H7 (cell line): ENCODE results near the gene KCNQ1. TPM values are rescaled to one million over a fixed set of nuclear protein-coding genes. Genes with fewer than 3 reads are reported as not detected.
A peak's percentile ranks its signal among the peaks of the same experiment; 100 is the strongest.

Experiments used
- DNase-seq: peaks from one replicate; pipeline ENCODE4 v3.0.0; 2012
- H3K27me3 ChIP-seq: 2 replicates; pipeline ENCODE4 v1.6.0; 2011; ENCODE audit warnings: mild to moderate bottlenecking, low read length; ENCODE audit not compliant: control insufficient read depth, insufficient read depth
- H3K36me3 ChIP-seq: replicated peaks from 2 replicates; pipeline ENCODE4 v1.5.1; 2011; ENCODE audit warnings: low read length; ENCODE audit not compliant: control insufficient read depth, insufficient read depth
- H3K4me3 ChIP-seq: 2 replicates; pipeline ENCODE4 v1.5.1; 2011; ENCODE audit warnings: low read depth, mild to moderate bottlenecking, control low read depth, low read length, moderate library complexity; ENCODE audit not compliant: insufficient read depth
- total RNA-seq: library from RNA; depleted of rRNA; stranded (reverse); fragments of >200 nt; shearing (Covaris generic); gene quantifications from 2 replicates; pipeline ENCODE4 v1.2.3, GENCODE V29; 2014

KCNQ1 gene
- total RNA-seq, 1 experiment from 2014 or later = 0.48 TPM

DNA sequence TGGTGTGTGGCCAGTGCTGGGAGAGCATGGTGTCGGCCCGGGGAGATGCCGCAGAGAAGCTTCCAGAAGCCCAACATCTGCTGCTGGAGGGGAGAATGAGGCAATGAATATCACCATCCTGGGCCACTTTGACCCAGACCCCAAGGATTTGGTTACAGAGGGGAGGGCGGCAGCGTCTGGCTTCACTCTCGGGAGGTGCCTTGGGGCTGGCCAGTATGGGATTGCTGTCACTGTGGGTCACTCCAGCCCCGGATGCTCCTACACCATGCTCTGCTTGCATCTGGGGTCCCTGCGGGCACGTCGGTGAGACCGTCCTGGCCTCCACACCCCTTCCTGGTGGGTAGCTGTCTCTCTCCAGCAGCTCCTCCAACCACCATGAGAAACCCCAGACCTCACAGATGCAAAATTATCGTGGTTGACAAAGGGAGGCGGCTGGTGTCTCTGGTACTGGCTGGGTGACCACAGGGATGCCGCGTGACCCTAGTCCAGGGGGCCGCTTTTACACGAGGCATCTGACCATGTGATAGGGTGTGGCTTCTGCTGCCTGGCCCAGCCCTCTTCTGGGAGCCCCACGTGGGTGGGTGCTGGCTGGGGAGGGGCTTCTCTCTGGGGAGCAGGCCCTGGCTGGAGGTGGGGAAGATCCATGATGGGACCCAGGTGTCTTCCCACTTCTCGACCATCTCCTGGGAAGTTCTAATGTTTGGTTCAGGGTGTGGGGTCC is 5.7 kb downstream of the KCNQ1 start:
- H3K36me3 ChIP-seq = no peaks in the 10 kb centered on the region
- no peak overlapping the region for H3K4me3 ChIP-seq
- peak; percentile 52 for DNase-seq
- peaks cover 28% of the 10 kb centered on the region for H3K27me3 ChIP-seq

DNA sequence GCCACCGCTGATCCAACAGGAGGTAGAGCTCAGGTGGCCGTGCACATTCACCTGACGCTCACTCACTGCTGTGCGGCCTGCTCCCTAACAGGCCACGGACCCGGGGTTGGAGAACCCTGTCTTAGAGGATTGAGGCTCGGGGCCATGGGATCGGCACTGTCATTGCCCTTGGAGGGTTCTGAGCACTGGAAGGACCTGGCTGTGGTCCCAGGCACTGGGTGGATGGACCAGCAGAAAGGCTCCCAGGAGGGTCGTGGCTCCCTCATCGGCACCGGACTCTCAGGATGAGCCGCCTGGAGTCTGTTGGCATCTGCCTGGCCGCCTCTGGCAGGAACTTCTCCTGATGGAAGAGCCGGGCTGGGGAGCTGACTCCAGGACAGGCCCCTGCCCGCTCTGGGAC is 6.5 kb downstream of the KCNQ1 start:
- Histone ChIP-seq H3K36me3 (no peaks in the 10 kb centered on the region), H3K4me3 (no peak overlapping the region), H3K27me3 (peaks cover 20% of the 10 kb centered on the region)
- DNase-seq = no peak

DNA sequence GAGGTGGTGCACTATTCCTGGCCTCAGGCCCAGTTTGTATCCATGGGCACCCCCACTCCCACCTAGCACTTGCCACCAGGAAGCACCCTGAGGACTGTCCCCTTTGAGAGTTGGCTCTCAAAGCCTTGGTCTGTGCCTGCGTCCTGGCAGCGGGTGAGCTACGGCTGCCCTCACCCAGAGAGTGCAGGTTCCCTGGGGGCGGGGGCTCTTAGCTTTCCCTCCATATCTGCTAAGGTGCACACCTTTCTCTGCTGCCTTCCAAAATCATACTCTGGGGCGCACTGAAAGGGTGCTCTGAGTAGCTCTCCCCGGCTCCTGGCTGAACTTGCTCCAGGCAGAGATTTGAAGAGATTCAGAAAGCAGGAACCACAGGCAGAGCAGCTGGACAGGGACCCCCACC is 7.1 kb downstream of the KCNQ1 start:
- Histone ChIP-seq H3K4me3 (no peak overlapping the region), H3K36me3 (no peaks in the 10 kb centered on the region), H3K27me3 (peaks cover 14% of the 10 kb centered on the region)
- DNase-seq = peak; percentile 42

DNA sequence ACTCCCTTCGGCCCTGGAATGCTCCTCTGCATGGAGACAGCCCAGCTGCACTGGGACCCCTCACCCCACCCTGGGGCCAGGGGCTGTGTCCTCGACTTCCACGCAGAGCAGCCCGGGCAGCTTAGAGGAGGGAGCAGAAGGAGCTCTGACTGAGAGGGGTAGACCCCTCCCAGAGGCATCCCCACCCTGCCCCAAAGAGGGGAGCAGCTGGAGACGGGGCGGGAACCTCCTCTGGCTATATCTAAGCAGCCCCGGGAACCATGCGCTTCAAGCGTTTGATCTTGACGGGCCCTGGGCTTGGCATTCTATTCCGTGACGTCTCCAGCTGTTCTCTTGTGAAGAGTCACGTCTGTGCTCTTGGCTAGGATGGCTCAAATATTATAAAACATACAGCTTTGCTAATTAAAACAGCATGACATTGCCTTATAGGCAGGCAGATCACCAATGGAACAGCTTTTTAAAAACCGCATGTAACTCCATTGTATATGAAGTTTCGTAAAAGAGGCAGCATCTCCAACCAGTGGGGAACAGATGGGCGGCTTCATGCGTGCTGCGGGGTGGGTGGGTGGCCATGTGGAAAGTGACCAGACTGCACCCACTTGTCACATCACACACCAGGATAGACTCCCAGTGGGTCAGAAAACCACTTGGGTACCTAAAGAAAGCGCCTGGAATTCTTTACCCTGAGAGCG is 7.7 kb downstream of the KCNQ1 start:
- H3K4me3 ChIP-seq = no peak overlapping the region
- DNase-seq = peak; percentile 57
- peaks cover 10% of the 10 kb centered on the region for H3K27me3 ChIP-seq
- no peaks in the 10 kb centered on the region for H3K36me3 ChIP-seq

DNA sequence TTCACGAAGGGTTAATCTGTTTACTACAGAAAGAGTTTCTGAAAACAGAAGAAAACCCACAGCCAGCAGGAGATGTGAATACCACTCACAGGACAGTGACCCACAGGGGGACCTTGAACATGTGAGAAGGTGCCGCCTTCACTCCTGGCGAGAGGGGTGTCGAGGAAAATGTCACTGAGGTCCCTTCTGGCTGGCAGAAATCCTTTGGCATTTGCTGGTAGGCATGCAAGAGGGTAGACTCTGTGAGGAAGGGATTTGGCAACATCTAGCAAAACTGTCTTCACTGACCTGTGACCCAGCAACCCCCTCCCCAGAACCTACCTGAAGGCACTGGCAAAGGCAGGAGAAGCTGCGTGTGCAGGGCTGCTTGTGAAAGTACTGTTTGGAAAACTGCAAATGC is 8.6 kb downstream of the KCNQ1 start:
- Histone ChIP-seq H3K36me3 (no peaks in the 10 kb centered on the region), H3K27me3 (peaks cover 5% of the 10 kb centered on the region)
- DNase-seq = no peak

DNA sequence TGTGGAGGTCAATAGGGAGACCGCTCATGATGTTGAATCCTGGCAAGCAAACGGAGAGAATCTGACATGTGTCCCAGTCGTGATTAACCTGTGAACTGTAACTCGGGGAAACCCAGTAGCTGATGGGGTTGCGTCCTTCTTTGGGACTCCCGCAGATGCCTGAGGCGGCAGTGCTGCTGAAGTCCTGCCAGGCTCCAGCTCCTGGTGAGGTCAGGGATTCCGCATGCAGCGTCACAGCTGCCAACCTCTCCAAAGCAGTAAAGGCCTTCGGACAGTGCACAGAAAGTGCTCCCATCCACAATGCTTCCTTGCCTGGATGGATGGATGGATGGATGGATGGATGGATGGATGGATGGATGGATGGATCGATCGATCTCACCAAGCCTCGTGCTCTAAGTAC is 13.5 kb downstream of the KCNQ1 start:
- Histone ChIP-seq H3K36me3 (no peaks in the 10 kb centered on the region), H3K4me3 (no peak overlapping the region), H3K27me3 (peaks cover 3% of the 10 kb centered on the region)
- no peak for DNase-seq

More for the DNA sequence above, 8.6 kb downstream of the KCNQ1 start:
- no peak overlapping the region for H3K4me3 ChIP-seq

DNA sequence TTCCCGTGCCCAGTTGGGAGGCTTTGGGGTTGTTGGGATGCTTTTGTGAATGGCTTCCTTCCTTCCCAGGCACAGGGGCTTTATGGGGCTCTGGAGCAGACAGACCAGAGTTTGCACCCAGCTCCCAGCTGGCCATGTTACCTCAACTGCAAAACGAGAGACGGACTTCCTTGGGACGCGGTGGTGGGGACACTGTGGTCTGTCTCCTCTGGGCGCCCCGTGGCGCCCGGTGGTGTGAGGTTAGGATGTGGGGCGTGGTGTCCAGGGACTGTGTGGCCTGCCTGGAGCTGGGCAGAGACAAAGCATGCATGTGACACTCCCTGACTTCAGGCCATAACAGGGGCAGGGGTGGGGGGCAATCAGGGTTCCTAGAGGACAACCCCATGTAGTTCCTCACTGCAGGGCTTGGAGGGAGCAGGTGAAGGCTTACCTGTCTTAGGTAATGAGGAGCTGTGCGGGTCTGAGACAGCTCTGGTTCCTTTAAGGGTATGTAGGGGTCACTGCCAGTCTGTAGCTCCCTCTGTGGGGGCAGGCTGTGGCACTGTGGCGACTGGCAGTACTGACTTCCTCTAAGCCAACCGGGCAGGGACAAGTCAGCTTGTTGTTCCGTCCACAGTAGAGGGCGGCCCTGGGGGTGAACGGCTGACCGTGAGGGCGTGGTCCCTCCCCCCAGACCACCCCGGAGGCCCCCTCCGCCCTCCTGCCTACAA is 14.4 kb downstream of the KCNQ1 start:
- no peaks in the 10 kb centered on the region for H3K36me3 ChIP-seq
- DNase-seq = no peak
- H3K27me3 ChIP-seq = no peaks in the 10 kb centered on the region
- no peak overlapping the region for H3K4me3 ChIP-seq

DNA sequence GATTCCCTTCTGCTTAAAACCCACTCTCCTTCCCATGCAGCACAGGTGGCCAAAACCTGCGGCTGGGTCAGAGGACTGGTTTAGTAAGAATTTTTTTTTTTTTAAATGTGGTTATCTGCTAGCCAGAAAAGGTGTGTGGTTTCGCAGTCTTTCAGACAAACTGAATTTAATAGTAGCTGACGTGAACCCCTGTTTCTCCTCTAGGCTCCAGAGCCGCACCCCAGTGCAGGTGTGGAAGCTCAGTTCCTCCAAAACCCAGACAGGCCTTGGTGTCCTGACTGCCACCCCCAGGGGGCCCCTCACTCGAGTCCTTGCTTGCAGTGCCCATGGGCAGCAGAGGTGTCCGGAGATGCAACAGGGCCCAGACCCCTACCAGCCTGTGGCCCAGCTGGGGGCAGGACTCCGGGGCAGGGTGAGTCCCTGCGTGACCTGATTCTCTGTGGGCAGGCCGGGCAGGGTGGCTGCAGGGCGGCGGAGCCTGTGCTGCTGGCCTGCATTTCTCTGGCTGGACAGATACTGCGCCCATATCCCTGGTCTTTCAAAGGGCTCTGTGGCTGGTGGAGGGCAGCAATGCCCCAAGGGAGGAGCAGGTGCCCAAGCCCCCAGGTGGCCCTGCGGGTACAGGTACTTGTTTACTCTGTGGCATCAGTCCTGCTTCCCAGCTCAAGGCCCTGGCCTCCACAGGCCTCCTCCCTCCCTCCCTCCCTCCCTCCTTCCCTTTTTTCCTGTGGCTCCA is 15.2 kb downstream of the KCNQ1 start:
- DNase-seq = peak; percentile 66
- no peaks in the 10 kb centered on the region for H3K36me3 ChIP-seq
- no peak overlapping the region for H3K4me3 ChIP-seq
- no peaks in the 10 kb centered on the region for H3K27me3 ChIP-seq

DNA sequence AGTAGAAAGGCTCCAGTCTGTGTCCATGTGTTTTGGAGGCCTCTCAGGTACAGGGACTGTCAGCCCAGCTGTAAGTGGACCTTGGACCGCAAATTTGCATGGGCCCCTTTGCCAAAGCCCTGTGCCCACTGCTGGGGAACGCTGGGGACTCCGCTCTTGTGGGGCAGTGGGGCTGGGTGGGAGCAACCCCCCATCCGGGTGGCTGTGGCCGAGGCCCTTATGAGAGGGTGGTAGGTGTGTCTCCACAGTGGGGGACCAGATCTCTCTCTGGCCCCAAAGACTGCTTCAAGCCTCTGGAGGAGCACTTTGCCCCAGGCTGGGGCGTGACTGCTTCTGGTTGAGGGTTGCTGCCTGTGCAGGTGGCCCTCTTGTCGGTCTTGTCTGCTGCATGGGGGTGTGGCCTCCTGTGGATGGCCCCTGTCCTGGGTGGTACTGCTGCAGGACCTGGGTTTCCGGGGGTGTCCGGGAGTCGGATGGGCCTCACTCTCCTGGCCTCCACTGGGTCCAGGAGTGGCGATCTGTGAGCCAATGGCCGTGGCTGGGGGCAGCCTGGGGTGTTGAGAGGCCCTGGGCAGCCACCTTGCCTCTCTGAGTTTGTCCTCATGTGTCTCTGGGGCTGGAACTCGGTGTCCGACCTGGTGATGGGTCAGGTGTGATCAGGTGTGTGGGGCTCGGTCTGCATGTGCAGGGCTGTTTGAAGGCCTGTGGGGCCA is 15.9 kb downstream of the KCNQ1 start:
- Histone ChIP-seq H3K36me3 (no peaks in the 10 kb centered on the region), H3K27me3 (no peaks in the 10 kb centered on the region), H3K4me3 (no peak overlapping the region)
- no peak for DNase-seq

DNA sequence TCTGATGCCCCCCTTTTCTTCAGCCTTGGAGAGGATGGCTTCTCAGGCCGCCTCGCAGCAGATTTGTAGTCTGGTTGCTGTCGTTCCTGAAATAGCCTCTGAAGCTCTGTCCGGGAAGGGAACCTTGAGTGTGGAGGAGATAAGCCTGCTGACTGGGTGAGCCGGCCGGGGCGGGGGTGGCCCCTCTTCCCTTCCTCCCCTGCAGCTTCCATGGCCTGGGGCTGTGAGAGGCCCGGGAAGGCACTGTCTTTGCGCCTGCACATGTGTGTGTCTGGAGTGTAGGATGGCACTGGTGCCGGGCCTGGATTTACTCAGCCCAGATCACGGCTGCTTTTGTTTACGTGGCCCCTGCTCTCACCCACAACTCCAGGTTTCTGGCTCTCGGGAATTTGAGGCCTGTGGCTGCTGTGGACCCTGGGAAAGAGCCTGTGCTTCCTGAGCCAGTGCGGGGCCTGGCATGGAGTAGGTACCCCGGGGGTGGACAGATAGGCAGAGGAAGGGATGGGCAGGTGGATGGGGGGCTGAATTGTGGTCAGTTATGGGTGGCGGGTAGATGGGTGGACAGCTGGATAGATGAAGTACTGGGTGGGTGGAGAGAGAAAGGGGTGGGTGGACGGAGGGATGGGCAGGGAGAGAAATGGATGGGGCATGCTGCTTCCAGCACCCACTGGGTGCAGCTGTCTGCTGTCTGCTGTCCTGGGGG is 16.6 kb downstream of the KCNQ1 start:
- H3K4me3 ChIP-seq = no peak overlapping the region
- H3K27me3 ChIP-seq = no peaks in the 10 kb centered on the region
- peak; percentile 39 for DNase-seq
- no peaks in the 10 kb centered on the region for H3K36me3 ChIP-seq

DNA sequence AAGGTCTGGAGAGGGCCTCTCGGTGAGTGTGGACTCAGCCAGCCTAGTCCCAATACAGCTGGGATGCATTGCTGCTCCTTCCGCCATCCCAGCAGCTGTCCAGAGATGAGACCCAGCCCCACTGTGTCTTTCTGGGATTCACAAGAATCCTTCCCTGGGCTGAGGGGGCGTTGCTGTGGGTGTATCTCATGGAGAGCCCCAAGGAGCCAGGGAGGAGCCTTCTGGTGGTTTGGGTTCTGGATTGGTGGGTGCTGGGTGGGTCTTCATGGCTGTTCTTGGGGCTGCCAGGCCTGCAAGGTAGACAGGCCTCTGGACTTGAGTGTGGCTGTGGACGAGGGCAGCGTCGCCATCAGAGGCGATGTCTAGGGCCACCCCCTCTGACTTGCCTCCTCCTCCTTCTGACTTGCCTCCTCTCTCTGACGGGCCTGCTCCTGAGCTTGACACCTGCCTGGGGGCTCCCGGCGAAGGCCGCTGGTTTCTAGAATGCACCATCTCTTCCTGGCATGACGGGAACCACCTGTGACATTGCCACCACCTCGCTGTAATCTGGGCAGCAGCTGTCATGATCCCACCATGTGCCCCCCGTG is 17.2 kb downstream of the KCNQ1 start:
- no peaks in the 10 kb centered on the region for H3K27me3 ChIP-seq
- peak; percentile 29 for DNase-seq
- no peaks in the 10 kb centered on the region for H3K36me3 ChIP-seq
- no peak overlapping the region for H3K4me3 ChIP-seq

DNA sequence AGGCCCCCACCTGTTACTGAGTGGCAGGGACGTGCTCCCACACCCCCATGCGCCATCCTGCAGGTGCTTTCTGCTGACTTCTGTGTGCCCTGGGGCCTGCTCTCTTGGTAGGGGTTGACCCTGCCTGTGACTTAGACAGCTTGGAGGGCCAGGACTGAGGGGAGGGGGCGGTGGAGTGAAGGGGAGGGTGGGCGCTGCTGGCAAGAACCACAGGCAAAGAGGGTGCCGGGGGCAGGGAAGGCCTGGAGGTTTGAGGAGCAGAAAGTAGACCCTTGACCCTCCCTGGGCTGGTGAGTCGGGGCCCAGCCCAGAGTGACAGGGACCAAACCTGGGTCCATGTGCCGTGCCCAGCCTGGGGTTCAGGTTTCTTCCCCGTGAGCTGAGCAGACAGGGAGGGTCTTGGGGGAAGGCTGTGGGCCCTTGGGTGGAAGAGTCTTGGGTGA is 17.8 kb downstream of the KCNQ1 start:
- Histone ChIP-seq H3K27me3 (no peaks in the 10 kb centered on the region), H3K4me3 (no peak overlapping the region), H3K36me3 (no peaks in the 10 kb centered on the region)
- DNase-seq = peak; percentile 44

DNA sequence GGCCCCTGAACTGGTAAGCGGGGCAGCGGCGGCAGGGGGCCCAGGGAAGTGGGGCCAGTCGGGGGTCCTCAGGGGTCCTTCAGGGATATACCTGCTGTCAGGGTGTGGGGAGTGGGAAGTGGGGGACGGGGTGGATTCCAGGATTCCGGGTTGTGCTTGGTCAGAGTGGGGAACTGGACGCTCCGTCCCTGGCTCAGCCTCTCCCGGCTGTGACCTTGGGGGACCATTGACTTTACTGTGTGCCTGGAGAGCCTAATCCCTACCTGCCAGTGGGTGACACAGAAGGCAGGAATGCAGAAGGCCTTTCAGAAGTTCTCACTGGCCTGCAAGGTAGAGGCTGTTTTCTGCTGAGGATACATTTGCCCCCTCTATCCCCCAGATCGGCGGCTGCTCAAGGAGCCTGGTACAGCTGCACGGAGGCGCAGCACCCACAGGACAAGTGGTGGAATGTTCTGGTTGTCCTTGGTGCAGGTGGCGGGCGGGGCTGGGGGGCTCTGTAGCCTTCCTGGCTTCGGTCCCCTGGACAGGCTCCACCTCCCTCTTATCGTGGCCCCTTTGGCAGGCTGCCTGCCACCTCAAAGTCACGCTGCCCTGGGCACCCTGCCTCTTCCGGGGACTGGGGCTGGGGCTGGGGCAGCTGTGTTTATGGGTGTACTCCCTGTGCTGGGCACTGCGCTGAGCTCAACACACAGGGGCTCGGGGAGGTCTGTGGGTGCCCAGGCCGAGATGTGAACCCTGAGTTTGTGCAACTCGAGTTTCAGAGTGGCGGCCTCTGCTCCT is 18.4 kb downstream of the KCNQ1 start:
- H3K27me3 ChIP-seq = no peaks in the 10 kb centered on the region
- no peak overlapping the region for H3K4me3 ChIP-seq
- no peaks in the 10 kb centered on the region for H3K36me3 ChIP-seq
- peak; percentile 49 for DNase-seq
